ENCODE results near the gene SIGLEC6.

The SIGLEC6 gene

DNA sequence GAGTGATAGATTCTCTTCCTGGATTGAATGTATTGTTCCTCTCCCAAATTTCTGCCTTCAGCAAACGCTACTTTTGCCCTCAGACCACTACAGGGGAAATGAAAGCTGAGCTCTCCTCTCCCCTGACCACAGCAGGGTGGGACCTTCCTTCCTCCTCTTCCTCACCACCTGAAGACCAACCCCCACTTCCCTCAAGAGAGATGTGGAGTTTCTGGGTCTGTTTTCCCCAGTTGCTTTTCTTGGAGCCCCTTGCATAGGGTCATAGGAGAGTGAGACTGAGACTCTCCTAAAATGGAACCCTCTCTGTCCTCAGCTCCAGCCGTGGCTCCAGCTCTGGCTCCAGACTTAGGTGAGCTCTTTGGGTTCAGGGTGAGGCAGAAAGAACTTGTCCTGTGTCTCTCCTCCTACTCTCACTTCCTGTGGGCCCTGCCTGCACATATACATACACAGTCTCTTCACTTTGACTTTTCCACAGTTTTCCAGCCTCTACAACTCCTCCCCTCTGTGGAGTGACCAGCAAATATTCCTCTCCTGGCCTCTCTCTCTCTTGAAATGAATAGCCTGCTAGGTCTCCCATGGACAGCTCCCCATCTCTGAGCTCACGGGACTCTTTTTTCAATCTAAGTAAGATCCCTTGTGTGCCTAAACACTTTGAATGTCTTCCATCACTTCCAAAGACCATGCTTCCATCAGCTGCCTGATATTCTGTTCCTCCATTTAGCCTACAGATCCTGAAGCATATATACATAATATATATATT is 20.4 kb upstream of the SIGLEC6 start:
- TF ChIP-seq FOXP2 (optimal IDR thresholded peaks at IDR 0.05; ENCODE audit: control extremely low read depth, extremely low read length, insufficient read depth) (no peak), EZH2 (IDR thresholded peaks at IDR 0.05) (no peak)
- no peak overlapping the region for H3K4me3 ChIP-seq
- no peak overlapping the region for H3K9ac ChIP-seq (ENCODE audit: insufficient read length)
- no peak for DNase-seq (ENCODE audit: low read depth, low spot score)
- no peak overlapping the region for H3K27ac ChIP-seq
- no peaks in the 10 kb centered on the region for H3K9me3 ChIP-seq (ENCODE audit: low read depth, low read length)
- no peaks in the 10 kb centered on the region for H3K36me3 ChIP-seq (ENCODE audit: insufficient read depth, low read length)

DNA sequence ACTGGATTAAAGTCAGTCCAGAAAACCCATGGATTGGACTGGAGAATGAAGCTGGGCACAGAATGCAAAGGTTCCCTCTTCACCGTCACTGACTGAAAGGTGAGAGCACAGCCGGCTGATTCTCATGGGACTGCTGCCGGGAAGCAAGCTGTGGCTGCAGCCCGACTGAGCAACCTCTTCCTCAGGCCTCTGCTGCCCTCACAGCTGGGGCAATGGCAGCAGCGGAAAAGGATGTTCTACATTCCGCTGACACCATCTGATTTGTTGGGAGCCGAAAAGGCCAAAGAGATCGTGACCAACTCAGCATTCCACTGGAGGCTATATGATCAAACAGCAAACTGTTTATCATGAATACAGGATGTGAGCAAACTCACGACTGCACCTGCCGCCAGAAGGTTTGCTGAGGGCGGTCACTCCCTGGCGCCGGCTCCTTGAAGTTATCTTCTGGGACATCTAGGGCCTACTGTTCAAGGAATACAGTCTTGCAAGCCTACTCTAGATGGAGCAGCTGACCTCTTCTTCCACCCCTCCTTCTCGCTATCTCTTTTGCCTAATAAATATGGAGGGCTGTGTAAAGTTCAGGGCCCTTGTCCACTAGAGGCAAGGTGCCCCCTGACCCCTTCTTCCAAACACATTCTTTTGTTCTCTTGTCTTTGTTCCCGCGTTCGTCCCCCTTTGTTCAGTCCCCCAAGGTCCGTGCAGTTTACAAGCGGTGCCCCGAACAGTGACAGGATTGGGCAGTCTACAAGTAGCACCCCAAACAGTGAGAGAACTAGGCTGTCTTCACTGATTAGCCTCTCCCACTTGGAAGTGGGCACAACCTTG is 19.6 kb upstream of the SIGLEC6 start:
- DNase-seq (ENCODE audit: low read depth, low spot score): no peak
- no peaks in the 10 kb centered on the region for H3K36me3 ChIP-seq (ENCODE audit: insufficient read depth, low read length)
- TF ChIP-seq EZH2 (IDR thresholded peaks at IDR 0.05): no peak
- no peak for TF ChIP-seq FOXP2 (optimal IDR thresholded peaks at IDR 0.05; ENCODE audit: control extremely low read depth, extremely low read length, insufficient read depth)
- no peak for TF ChIP-seq POLR2AphosphoS5 (IDR thresholded peaks at IDR 0.05; ENCODE audit: borderline replicate concordance, low read depth, low read length)
- no peak overlapping the region for H3K27ac ChIP-seq
- H3K9me3 ChIP-seq (ENCODE audit: low read depth, low read length): no peaks in the 10 kb centered on the region
- H3K9ac ChIP-seq (ENCODE audit: insufficient read length): no peak overlapping the region
- no peak overlapping the region for H3K4me3 ChIP-seq

DNA sequence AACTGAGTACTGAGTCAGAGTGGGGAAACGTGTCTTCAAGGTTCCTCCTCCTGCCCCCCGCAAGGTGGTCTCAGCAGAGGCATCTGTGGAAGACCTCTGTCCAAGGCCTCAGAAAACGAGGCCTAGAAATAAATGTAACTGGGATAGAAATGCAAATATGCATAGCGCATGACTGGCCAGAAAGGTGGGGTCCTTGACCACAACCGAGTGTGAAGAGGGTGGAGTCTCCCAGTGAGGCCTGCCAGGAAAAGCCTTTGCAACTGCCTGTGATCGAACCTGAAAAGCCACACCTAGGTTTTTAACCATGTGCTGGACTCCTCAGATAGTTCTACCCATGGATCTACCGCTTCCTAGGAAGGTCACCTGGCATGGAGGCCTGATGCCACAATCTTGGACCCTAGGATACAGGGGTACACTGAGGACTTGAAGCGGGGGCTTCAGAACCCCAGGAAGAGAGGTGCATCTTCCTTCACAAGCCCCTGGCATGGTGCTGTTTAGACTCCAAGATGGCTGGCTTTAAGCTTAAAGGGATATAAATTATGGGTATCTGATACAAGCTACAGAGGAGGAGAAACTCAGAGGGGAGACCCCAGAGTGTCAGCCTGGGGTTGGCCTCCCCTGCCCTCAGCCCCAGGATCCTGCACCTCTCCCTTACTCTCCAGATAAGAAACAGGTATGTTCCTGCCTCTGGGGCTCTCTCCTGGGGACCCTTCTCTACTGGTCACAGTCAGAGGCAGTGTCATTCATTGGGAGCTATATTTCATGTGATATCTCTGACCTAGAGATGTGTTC is 18.3 kb upstream of the SIGLEC6 start:
- DNase-seq (ENCODE audit: low read depth, low spot score): no peak
- no peaks in the 10 kb centered on the region for H3K9me3 ChIP-seq (ENCODE audit: low read depth, low read length)
- no peaks in the 10 kb centered on the region for H3K36me3 ChIP-seq (ENCODE audit: insufficient read depth, low read length)
- H3K9ac ChIP-seq (ENCODE audit: insufficient read length): no peak overlapping the region
- no peak for TF ChIP-seq POLR2AphosphoS5 (IDR thresholded peaks at IDR 0.05; ENCODE audit: borderline replicate concordance, low read depth, low read length)
- TF ChIP-seq EZH2 (IDR thresholded peaks at IDR 0.05): no peak
- TF ChIP-seq FOXP2 (optimal IDR thresholded peaks at IDR 0.05; ENCODE audit: control extremely low read depth, extremely low read length, insufficient read depth): no peak
- H3K27ac ChIP-seq: no peak overlapping the region
- H3K4me3 ChIP-seq: no peak overlapping the region

DNA sequence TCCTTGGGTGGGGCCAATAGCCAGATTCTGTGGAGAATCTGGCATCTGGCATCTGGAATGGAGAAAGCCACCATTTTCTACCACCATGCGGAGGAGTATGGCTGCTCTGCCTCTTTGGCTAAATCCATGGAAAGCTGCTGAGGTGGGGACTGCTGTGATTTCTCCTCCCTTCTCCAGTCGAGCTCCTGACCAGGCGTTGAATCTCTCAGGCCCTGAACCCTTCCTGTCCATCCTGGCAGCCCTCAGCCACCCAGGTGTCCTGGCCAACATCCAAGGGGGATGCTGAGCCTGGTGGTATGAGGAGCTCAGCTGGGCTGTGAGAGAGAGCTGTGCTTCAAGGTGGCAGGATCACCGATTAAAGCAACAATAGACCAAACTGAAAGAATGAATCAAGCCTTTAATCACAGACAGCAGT is 17.4 kb upstream of the SIGLEC6 start:
- no peak overlapping the region for H3K4me3 ChIP-seq
- no peaks in the 10 kb centered on the region for H3K9me3 ChIP-seq (ENCODE audit: low read depth, low read length)
- no peak overlapping the region for H3K9ac ChIP-seq (ENCODE audit: insufficient read length)
- TF ChIP-seq EZH2 (IDR thresholded peaks at IDR 0.05) (no peak), FOXP2 (optimal IDR thresholded peaks at IDR 0.05; ENCODE audit: control extremely low read depth, extremely low read length, insufficient read depth) (no peak), POLR2AphosphoS5 (IDR thresholded peaks at IDR 0.05; ENCODE audit: borderline replicate concordance, low read depth, low read length) (no peak)
- no peak overlapping the region for H3K27ac ChIP-seq
- no peak for DNase-seq (ENCODE audit: low read depth, low spot score)
- H3K36me3 ChIP-seq (ENCODE audit: insufficient read depth, low read length): no peaks in the 10 kb centered on the region

DNA sequence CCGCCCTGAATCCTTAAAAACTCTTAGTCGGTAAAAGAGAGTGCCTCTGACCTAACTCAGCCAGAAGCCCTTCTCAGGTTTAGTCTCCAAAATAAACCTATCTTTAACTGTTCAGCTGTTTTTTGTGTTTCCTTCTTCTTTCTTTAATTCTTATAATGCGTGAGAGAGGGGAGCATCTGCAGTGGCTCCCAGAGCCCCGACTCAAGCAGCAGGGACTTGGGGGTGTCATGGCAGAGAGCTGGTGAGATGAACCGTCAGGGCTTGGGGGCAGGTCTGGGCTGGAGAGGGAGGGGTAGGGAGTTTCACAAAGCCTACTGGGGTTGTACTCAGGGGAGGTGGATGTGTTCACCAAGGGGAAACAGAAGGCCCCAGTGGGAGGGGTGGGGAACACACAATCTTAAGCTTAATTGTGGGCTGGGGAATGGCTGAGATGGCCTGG is 16.8 kb upstream of the SIGLEC6 start:
- H3K9me3 ChIP-seq (ENCODE audit: low read depth, low read length): no peaks in the 10 kb centered on the region
- no peak overlapping the region for H3K4me3 ChIP-seq
- no peak overlapping the region for H3K27ac ChIP-seq
- no peaks in the 10 kb centered on the region for H3K36me3 ChIP-seq (ENCODE audit: insufficient read depth, low read length)
- DNase-seq (ENCODE audit: low read depth, low spot score): no peak
- H3K9ac ChIP-seq (ENCODE audit: insufficient read length): no peak overlapping the region
- TF ChIP-seq POLR2AphosphoS5 (IDR thresholded peaks at IDR 0.05; ENCODE audit: borderline replicate concordance, low read depth, low read length): no peak
- TF ChIP-seq FOXP2 (optimal IDR thresholded peaks at IDR 0.05; ENCODE audit: control extremely low read depth, extremely low read length, insufficient read depth): no peak
- TF ChIP-seq EZH2 (IDR thresholded peaks at IDR 0.05): no peak

DNA sequence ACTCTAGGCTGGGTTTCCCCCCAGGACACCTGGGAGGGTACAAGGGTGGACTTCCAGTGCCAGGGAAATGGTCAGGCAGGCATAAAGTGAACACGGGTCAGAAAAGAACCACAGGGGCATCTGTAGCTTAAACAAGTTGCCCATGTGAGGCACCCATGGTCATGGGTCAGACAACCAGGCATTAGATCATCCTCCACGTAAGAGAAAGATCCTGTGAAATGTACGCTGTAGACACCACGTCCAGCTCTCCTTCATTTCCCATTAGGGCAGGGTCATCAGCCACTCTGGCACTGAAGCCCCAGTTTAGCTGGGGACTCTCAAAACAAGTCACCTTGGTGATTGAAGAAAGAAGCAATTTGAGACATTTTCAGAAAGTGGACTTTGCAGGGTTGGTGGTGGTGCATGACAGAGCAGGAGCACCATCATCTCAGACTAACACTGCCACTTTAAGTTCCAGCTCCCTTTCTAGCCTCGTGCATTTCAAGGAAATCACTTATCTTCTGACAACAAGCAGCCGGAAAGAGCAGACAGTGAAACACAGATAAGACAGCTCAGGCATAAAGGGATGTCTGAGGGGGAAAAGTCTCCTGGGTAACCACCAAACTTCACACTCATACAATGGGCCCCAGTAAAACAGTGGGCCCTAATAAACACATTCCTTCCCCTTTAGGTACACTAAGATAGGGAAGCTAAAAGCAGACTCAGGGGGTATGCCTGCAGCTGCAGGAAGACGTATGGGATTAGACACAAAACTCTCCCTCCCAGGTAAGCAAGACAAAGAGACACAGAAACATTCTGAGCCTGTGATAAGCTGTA is 16.1 kb upstream of the SIGLEC6 start:
- H3K27ac ChIP-seq: no peak overlapping the region
- H3K9me3 ChIP-seq (ENCODE audit: low read depth, low read length): no peaks in the 10 kb centered on the region
- H3K4me3 ChIP-seq: no peak overlapping the region
- H3K9ac ChIP-seq (ENCODE audit: insufficient read length): no peak overlapping the region
- no peaks in the 10 kb centered on the region for H3K36me3 ChIP-seq (ENCODE audit: insufficient read depth, low read length)
- DNase-seq (ENCODE audit: low read depth, low spot score): no peak
- no peak for TF ChIP-seq EZH2 (IDR thresholded peaks at IDR 0.05)
- TF ChIP-seq POLR2AphosphoS5 (IDR thresholded peaks at IDR 0.05; ENCODE audit: borderline replicate concordance, low read depth, low read length): no peak
- TF ChIP-seq FOXP2 (optimal IDR thresholded peaks at IDR 0.05; ENCODE audit: control extremely low read depth, extremely low read length, insufficient read depth): no peak

DNA sequence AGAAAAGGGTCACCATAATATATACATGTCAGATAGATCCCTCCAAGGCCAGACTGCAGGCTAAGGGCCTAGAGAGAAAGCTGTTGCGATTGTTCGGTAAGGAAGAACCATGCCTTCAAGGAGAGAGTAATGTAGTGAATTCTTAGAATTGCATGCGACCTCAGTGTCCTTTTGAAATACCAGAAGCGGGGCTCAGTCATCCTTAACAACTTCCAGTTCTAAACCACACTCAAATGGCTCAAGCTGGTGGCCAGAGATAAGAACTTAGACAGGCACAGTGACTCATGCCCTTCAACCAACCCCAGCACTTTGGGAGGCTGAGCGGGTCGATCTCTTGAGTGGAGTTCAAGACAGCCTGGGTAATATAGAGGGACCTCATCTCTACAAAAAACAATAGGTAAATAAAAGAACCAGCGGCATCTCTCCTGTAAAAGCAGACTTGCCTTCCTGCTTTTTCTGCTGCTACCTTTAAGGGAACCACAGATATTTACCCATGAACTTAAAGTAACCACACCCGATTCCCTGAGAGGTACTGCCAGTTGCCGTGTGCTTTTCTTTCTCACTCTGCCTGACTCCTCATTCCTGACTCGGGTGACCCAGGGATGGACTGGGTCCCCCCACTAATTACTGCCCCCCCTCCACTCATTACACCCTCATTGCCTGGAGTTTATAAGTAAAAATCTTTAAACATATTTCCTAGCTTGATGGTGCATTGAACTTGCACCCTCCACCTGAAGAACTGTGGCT is 15.4 kb upstream of the SIGLEC6 start:
- TF ChIP-seq EZH2 (IDR thresholded peaks at IDR 0.05) (no peak), POLR2AphosphoS5 (IDR thresholded peaks at IDR 0.05; ENCODE audit: borderline replicate concordance, low read depth, low read length) (no peak), FOXP2 (optimal IDR thresholded peaks at IDR 0.05; ENCODE audit: control extremely low read depth, extremely low read length, insufficient read depth) (no peak)
- DNase-seq (ENCODE audit: low read depth, low spot score): no peak

More for the DNA sequence above, 15.4 kb upstream of the SIGLEC6 start:
- Histone ChIP-seq H3K4me3 (no peak overlapping the region), H3K27ac (no peak overlapping the region), H3K36me3 (ENCODE audit: insufficient read depth, low read length) (no peaks in the 10 kb centered on the region), H3K9me3 (ENCODE audit: low read depth, low read length) (no peaks in the 10 kb centered on the region), H3K9ac (ENCODE audit: insufficient read length) (no peak overlapping the region)

All from SK-N-MC (cell line).